WI38 (cell line): ENCODE results near the gene BCL6B.

ENCODE experiments used
- H3K4me3 ChIP-seq: 2 replicates; pipeline ENCODE4 v1.5.1; 2011; ENCODE audit warnings: low read depth, mild to moderate bottlenecking, control low read depth, low read length
- CTCF ChIP-seq: IDR thresholded peaks from 2 replicates; pipeline ENCODE4 v1.5.1; 2012; ENCODE audit warnings: low read depth, mild to moderate bottlenecking, control low read depth, low read length

The BCL6B gene

GRCh38 chr17:7072406-7072805, 49.6 kb downstream of the BCL6B start:
- no peak for TF ChIP-seq CTCF
- H3K4me3 ChIP-seq, result no peak overlapping the region

DNA sequence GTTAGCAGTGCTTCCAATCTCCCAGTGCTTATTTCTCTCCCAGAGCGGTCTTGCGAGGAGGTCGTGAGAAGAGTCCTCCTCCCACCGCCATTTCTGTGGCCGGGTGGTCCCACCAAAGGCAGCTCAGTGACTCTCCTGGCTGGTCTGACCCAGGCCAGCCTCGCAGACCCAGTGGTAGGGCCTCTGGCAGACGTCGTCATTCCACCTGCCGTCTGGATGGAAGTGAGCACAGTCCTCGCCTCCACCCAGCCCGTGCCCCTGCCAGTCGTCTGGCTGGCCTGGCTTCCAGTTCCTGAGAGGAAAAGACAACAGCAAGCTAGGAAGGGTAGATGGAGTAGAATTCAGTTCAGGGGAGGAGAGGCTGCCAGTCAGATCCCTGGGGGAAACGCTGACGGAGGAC, 52.1 kb downstream of the BCL6B start:
- no peak for TF ChIP-seq CTCF
- no peak overlapping the region for H3K4me3 ChIP-seq

DNA sequence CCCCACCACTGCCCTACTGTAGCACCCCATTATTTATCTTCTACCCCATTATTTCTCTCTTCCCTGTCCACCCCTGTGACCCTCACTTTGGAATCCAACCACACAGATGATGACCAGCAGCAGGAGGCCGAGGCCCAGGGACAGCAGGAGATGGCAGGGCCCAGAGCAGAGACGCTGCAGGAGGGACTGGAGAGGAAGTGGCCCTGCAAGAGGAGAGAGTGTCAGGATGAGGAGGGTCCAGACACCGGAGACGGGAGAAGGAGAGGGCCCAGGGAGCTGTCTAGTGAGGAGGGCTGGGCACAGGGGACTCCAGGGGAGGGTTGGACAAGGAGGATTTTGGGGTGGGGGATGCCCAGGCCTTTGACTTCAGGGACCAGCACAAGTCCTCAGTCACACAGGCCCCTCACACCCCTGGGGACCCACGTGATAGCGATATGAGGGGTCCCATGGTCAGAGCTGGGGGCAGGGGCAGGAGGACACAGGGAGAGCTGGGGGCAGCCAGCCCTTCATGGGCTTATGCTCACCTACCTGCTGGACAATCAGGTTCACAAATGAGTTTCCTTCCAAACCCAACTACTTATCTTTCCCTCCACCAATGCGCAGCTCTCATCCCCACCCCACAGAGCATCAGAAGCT, 55.2 kb downstream of the BCL6B start:
- no peak overlapping the region for H3K4me3 ChIP-seq
- TF ChIP-seq CTCF, result no peak

DNA sequence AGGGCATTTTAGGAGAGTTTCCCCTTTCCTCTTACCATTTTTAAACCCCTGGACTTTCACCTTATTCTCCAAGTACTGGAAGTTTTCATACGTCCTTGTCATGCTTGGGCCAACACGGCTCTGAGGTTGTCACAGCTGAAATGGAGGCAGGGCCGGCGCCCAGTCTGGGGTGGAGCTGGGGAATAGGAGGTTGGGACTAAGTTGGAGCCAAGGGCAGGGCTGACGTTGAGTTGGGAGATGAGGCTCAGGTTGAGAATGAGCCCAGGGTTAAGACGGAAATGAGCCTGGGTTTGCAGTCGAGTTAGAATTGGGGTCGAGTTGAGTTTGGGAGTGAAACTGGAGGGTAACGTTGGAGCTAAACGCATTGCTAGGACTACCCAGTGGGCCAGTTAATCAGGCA, 55.9 kb downstream of the BCL6B start:
- no peak overlapping the region for H3K4me3 ChIP-seq
- no peak for TF ChIP-seq CTCF
